Measurements from ENCODE around the gene TCL1B. TPM values are rescaled to one million over a fixed set of nuclear protein-coding genes. Genes with fewer than 3 reads are reported as not detected.

The TCL1B gene
- total RNA-seq, 1 donor from 2014 or later = 1.0 TPM

DNA sequence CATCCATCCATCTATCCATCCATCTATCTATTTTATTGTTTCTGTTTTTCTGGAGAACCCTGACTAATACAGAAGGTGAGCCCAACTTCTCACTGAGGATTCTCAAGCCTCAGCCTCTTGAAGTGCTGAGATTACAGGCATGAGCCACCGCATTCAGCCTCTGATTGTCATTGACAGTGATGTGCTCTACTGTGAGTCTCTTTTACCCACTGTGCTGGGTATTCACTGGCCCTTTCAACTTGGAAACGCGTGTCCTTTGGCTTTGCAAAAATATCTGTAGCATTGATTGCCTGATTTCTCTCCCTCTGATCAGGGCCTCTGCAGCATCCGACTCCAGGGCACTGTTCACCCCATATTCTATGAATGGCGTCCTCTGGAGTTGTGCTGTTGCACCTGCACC, 29.6 kb upstream of the TCL1B start:
- Histone ChIP-seq H3K36me3 (ENCODE audit: control insufficient read depth in 3 of 3, insufficient read depth in 3 of 3, low read length in 3 of 3) (no peaks in the 10 kb centered on the region), H3K4me1 (ENCODE audit: control insufficient read depth in 3 of 3, insufficient read depth in 3 of 3, low read length in 3 of 3) (peaks cover 0 to 2% (median 0%) of the 10 kb centered on the region in 3 donors), H3K27me3 (ENCODE audit: control insufficient read depth in 3 of 3, insufficient read depth in 3 of 3, low read length in 3 of 3) (peaks cover 4 to 21% (median 15%) of the 10 kb centered on the region in 3 donors), H3K9me3 (ENCODE audit: control insufficient read depth in 3 of 3, low read length in 3 of 3) (no peaks in the 10 kb centered on the region), H3K27ac (ENCODE audit: low read depth, low read length) (no peak overlapping the region), H3K4me3 (ENCODE audit: low read length in 3 of 3) (no peak overlapping the region), H3K9ac (ENCODE audit: low read depth in 1 of 3, low read length in 3 of 3) (no peak overlapping the region)

DNA sequence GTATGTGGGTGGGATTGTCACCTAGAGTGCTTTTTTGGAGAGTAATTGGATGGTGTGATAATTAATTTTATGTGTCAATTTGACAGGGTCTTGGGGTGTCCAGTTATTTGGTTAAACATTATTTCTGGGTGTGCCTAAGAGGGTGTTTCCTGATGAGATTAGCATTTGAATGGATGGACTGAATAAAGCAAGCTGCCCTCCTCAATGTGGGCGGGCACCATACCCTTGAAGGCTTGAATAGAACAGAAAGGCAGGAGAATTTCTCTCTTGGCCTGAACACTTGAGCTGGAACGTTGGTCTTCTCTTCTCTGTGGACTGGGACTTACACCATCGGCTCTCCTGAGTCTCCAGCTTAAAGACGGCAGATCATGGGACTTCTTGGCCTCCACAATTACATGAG, 28.8 kb upstream of the TCL1B start:
- H3K27ac ChIP-seq (ENCODE audit: low read depth, low read length) = no peak overlapping the region
- no peak overlapping the region for H3K4me3 ChIP-seq (ENCODE audit: low read length in 3 of 3)
- H3K9ac ChIP-seq (ENCODE audit: low read depth in 1 of 3, low read length in 3 of 3) = no peak overlapping the region
- peaks cover 0 to 2% (median 0%) of the 10 kb centered on the region in 3 donors for H3K4me1 ChIP-seq (ENCODE audit: control insufficient read depth in 3 of 3, insufficient read depth in 3 of 3, low read length in 3 of 3)
- no peaks in the 10 kb centered on the region for H3K36me3 ChIP-seq (ENCODE audit: control insufficient read depth in 3 of 3, insufficient read depth in 3 of 3, low read length in 3 of 3)
- peaks cover 4 to 21% (median 21%) of the 10 kb centered on the region in 3 donors for H3K27me3 ChIP-seq (ENCODE audit: control insufficient read depth in 3 of 3, insufficient read depth in 3 of 3, low read length in 3 of 3)
- H3K9me3 ChIP-seq (ENCODE audit: control insufficient read depth in 3 of 3, low read length in 3 of 3) = no peaks in the 10 kb centered on the region

DNA sequence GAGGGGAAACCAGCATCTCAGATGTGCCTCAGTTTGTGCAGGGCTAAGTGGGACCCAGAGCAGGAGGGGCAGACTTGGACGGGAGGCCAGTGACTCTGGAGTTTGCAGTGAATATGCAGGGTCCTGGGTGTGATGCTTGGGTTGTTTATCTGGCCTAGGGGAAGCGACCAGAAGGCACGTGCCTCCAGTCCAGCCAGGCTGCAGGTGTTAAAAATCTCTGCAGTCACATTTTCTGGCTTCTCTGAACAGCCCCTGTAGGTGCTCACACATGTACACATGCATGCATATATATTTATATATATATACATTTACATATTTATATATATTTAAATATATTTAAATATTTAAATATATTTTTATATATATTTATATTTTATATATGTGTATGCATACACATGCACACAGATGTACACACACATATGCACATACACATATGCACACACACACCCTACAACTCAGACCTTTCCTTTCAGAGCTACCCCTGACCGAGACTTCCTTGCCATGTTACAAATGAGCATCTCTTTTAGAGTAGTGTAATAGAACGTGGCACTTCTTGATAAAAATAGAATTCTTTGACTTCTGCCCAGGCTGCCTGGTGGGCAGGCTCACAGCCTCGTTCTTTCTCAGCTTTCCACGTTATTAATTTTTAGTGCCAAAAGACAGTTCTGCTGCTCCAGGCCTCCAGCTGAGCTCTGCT, 26.8 kb upstream of the TCL1B start:
- Histone ChIP-seq H3K9ac (ENCODE audit: low read depth in 1 of 3, low read length in 3 of 3) (no peak overlapping the region), H3K4me1 (ENCODE audit: control insufficient read depth in 3 of 3, insufficient read depth in 3 of 3, low read length in 3 of 3) (peaks cover 0 to 4% (median 0%) of the 10 kb centered on the region in 3 donors), H3K27ac (ENCODE audit: low read depth, low read length) (no peak overlapping the region), H3K9me3 (ENCODE audit: control insufficient read depth in 3 of 3, low read length in 3 of 3) (no peaks in the 10 kb centered on the region), H3K36me3 (ENCODE audit: control insufficient read depth in 3 of 3, insufficient read depth in 3 of 3, low read length in 3 of 3) (no peaks in the 10 kb centered on the region), H3K27me3 (ENCODE audit: control insufficient read depth in 3 of 3, insufficient read depth in 3 of 3, low read length in 3 of 3) (peaks cover 4 to 21% (median 21%) of the 10 kb centered on the region in 3 donors), H3K4me3 (ENCODE audit: low read length in 3 of 3) (no peak overlapping the region)

DNA sequence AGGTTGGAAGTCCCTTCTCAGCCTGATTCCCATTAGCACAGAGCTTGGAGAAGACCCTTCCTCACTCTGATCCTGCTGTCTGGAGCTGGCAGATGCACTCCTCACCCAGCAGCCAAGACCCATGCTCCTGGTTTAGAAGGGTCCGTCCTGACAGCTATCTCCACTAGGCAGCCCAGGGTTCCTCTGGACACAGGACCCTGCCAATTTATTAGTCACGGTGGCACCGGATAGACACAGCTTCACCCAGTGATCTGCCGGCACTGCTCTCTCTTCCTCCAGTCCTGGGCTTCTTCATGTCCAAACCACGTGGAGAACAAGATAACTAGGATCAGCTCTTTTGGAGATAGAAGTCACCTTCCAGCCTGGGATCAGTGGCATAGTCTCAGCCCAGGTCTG, 26.2 kb upstream of the TCL1B start:
- Histone ChIP-seq H3K4me1 (ENCODE audit: control insufficient read depth in 3 of 3, insufficient read depth in 3 of 3, low read length in 3 of 3) (peaks cover 0 to 4% (median 0%) of the 10 kb centered on the region in 3 donors), H3K9me3 (ENCODE audit: control insufficient read depth in 3 of 3, low read length in 3 of 3) (no peaks in the 10 kb centered on the region), H3K36me3 (ENCODE audit: control insufficient read depth in 3 of 3, insufficient read depth in 3 of 3, low read length in 3 of 3) (no peaks in the 10 kb centered on the region), H3K27me3 (ENCODE audit: control insufficient read depth in 3 of 3, insufficient read depth in 3 of 3, low read length in 3 of 3) (peaks cover 4 to 21% (median 21%) of the 10 kb centered on the region in 3 donors), H3K9ac (ENCODE audit: low read depth in 1 of 3, low read length in 3 of 3) (no peak overlapping the region), H3K4me3 (ENCODE audit: low read length in 3 of 3) (no peak overlapping the region), H3K27ac (ENCODE audit: low read depth, low read length) (no peak overlapping the region)

DNA sequence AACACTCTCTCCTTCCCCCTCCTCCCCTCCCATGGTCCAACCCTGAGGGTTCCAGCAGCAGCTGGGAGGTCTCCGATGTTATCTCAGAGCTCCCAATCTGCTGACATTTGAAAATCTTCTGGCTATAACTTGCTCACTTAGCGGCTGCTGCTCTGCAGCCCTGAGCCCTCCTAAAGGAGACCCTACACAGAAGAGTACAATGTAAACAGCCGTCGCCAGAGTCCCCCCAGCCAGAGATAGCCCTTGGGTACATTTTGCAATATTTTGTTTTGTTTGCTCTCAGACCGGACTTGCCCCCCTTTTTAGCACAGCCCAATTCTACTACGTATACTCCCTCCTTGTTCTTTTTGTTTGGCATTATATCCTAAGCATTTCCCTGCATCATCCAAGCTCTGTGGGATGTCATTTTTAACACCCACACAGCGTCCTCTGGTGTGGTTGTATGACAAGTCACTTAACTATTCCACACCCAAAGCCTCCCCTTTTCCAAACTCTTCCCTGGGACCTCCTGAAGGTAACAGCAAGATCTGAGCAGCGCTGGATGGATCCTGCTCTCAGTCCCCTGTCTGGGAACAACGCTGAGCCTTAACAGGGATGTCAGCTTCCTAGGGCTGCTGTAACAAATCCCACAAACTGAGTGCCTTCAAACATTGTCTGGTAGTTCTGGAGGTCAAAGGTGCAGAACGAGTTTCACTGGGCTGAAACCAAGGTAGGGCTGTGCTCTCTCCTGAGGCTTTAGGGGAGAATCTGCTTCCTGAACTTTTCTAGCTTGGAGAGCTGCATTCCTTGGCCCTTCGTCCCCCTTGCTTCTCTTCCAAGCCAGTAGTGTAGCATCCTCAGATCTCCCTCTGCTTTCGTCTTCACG, 25.3 kb upstream of the TCL1B start:
- no peak overlapping the region for H3K9ac ChIP-seq (ENCODE audit: low read depth in 1 of 3, low read length in 3 of 3)
- no peak overlapping the region for H3K27ac ChIP-seq (ENCODE audit: low read depth, low read length)
- H3K36me3 ChIP-seq (ENCODE audit: control insufficient read depth in 3 of 3, insufficient read depth in 3 of 3, low read length in 3 of 3) = no peaks in the 10 kb centered on the region
- no peak overlapping the region for H3K4me3 ChIP-seq (ENCODE audit: low read length in 3 of 3)
- H3K4me1 ChIP-seq (ENCODE audit: control insufficient read depth in 3 of 3, insufficient read depth in 3 of 3, low read length in 3 of 3) = peaks cover 0 to 4% (median 0%) of the 10 kb centered on the region in 3 donors
- no peaks in the 10 kb centered on the region for H3K9me3 ChIP-seq (ENCODE audit: control insufficient read depth in 3 of 3, low read length in 3 of 3)
- H3K27me3 ChIP-seq (ENCODE audit: control insufficient read depth in 3 of 3, insufficient read depth in 3 of 3, low read length in 3 of 3) = peaks cover 4 to 21% (median 21%) of the 10 kb centered on the region in 3 donors

DNA sequence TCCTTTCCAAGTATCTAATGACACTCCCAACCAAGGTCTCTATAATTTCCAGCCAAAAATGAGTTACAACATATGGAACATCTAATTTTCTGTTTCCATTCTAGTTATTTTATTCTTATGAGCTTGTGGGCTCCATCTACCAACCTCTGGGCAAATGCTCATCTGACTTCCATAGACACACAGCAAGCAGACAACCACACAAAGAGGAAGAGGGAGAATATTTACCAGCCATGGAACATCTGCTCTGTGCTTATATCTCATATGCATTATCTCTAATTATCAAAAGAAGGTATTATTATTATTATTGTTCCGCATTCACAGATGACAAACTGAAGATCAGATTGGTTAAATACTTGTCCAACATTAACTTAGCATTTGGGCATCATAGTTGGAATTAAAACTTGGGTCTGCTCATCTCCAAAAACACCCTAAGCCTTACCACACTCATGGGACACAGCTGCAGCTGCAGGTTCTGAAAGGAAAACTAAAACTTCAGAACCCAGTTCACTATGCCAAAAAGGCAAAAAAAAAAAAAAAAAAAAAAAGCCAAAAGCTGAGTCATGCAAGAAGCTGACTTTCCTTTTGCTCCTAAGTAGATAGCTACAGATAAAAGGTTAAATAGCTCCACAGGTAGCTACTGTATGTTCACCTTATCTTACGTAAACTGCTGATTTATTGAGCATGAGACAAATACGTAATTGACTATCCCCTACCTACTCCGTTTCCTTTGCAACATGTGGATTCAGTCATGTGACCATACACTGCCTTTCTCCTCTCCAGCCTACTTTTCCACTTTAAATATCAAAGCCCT, 23.6 kb upstream of the TCL1B start:
- Histone ChIP-seq H3K4me3 (ENCODE audit: low read length in 3 of 3) (peak overlapping the region in 1 of 3 donors; percentile 17), H3K9me3 (ENCODE audit: control insufficient read depth in 3 of 3, low read length in 3 of 3) (no peaks in the 10 kb centered on the region), H3K27me3 (ENCODE audit: control insufficient read depth in 3 of 3, insufficient read depth in 3 of 3, low read length in 3 of 3) (peaks cover 4 to 29% (median 21%) of the 10 kb centered on the region in 3 donors), H3K36me3 (ENCODE audit: control insufficient read depth in 3 of 3, insufficient read depth in 3 of 3, low read length in 3 of 3) (no peaks in the 10 kb centered on the region), H3K27ac (ENCODE audit: low read depth, low read length) (no peak overlapping the region), H3K4me1 (ENCODE audit: control insufficient read depth in 3 of 3, insufficient read depth in 3 of 3, low read length in 3 of 3) (peaks cover 0 to 4% (median 0%) of the 10 kb centered on the region in 3 donors), H3K9ac (ENCODE audit: low read depth in 1 of 3, low read length in 3 of 3) (no peak overlapping the region)

DNA sequence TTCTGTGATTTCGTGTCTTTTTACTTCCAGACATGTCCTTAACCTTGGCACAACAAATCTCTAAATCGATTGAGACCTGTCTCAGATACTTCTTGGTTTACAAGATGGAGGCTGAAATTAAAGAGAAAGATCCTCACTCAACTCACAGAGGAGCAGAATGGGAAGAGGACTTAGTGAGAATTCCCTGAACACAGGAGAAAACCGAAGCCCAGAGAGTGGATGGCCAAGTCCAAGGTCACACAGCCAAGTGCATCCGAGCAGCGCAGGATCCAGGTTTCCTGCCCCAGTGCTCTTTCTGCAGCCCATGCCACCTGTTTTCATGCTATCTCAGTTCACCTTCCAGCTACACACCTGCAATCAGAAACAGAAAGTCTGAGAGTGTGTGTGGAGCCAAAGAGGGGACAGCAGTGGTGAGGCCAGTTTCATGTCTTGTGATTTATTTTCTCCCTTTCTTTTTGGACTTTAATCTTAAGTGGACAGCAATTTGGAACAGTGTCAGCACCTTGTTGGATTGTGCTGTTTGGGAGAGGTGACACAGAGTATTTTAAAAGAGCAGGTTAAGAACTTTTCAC, 22.9 kb upstream of the TCL1B start:
- Histone ChIP-seq H3K4me3 (ENCODE audit: low read length in 3 of 3) (no peak overlapping the region), H3K27me3 (ENCODE audit: control insufficient read depth in 3 of 3, insufficient read depth in 3 of 3, low read length in 3 of 3) (peaks cover 4 to 29% (median 26%) of the 10 kb centered on the region in 3 donors), H3K9me3 (ENCODE audit: control insufficient read depth in 3 of 3, low read length in 3 of 3) (no peaks in the 10 kb centered on the region), H3K4me1 (ENCODE audit: control insufficient read depth in 3 of 3, insufficient read depth in 3 of 3, low read length in 3 of 3) (peaks cover 0 to 4% (median 0%) of the 10 kb centered on the region in 3 donors), H3K36me3 (ENCODE audit: control insufficient read depth in 3 of 3, insufficient read depth in 3 of 3, low read length in 3 of 3) (no peaks in the 10 kb centered on the region), H3K27ac (ENCODE audit: low read depth, low read length) (no peak overlapping the region), H3K9ac (ENCODE audit: low read depth in 1 of 3, low read length in 3 of 3) (no peak overlapping the region)

DNA sequence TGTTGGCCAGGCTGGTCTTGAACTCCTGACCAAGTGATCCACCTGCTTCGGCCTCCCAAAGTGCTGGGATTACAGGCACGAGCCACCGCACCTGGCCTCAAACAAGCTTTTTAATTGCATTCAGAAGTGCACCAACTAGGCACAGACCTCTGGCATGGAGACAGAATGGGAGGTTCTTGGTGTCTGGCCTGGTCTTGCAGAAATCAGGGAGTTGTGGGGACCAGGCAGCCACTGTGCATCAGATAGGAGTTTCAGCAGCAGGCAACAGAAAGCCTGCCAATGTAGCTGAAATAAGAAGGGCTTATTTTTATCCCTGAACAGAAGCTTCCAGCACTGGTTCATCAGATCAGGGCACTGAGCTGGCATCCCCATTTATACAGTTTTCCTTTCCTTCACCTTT, 22.2 kb upstream of the TCL1B start:
- Histone ChIP-seq H3K27ac (ENCODE audit: low read depth, low read length) (no peak overlapping the region), H3K4me1 (ENCODE audit: control insufficient read depth in 3 of 3, insufficient read depth in 3 of 3, low read length in 3 of 3) (peaks cover 0 to 4% (median 0%) of the 10 kb centered on the region in 3 donors), H3K4me3 (ENCODE audit: low read length in 3 of 3) (no peak overlapping the region), H3K9me3 (ENCODE audit: control insufficient read depth in 3 of 3, low read length in 3 of 3) (no peaks in the 10 kb centered on the region), H3K9ac (ENCODE audit: low read depth in 1 of 3, low read length in 3 of 3) (no peak overlapping the region), H3K27me3 (ENCODE audit: control insufficient read depth in 3 of 3, insufficient read depth in 3 of 3, low read length in 3 of 3) (peaks cover 2 to 28% (median 27%) of the 10 kb centered on the region in 3 donors), H3K36me3 (ENCODE audit: control insufficient read depth in 3 of 3, insufficient read depth in 3 of 3, low read length in 3 of 3) (no peaks in the 10 kb centered on the region)

DNA sequence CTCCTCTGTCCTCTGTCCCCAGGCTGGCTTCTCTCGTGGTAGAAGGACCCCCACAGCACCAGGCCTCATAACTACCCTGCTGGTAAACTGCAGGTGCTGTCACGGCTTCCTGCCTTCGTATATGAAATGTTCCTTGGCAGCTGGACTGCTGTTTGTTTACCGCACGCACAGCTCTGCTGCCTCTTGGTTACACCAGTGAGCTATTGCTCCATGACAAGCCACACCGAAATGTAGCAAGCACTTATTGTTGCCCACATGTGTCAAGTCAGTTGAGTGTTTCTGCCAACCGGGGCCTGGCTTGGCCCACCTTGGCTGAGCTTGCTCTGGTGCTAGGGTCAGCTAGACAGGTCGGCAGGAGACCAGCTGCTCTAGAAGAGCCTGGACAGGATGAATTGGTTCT, 21.7 kb upstream of the TCL1B start:
- H3K4me3 ChIP-seq (ENCODE audit: low read length in 3 of 3) = no peak overlapping the region
- H3K4me1 ChIP-seq (ENCODE audit: control insufficient read depth in 3 of 3, insufficient read depth in 3 of 3, low read length in 3 of 3) = peaks cover 0 to 4% (median 0%) of the 10 kb centered on the region in 3 donors
- H3K9me3 ChIP-seq (ENCODE audit: control insufficient read depth in 3 of 3, low read length in 3 of 3) = no peaks in the 10 kb centered on the region
- no peak overlapping the region for H3K9ac ChIP-seq (ENCODE audit: low read depth in 1 of 3, low read length in 3 of 3)
- no peaks in the 10 kb centered on the region for H3K36me3 ChIP-seq (ENCODE audit: control insufficient read depth in 3 of 3, insufficient read depth in 3 of 3, low read length in 3 of 3)
- H3K27ac ChIP-seq (ENCODE audit: low read depth, low read length) = no peak overlapping the region
- H3K27me3 ChIP-seq (ENCODE audit: control insufficient read depth in 3 of 3, insufficient read depth in 3 of 3, low read length in 3 of 3) = peaks cover 0 to 27% (median 24%) of the 10 kb centered on the region in 3 donors

All from skeletal muscle tissue (tissue), 4 donors.